Measurements from ENCODE around the gene SP2. TPM values are rescaled to one million over a fixed set of nuclear protein-coding genes. Genes with fewer than 3 reads are reported as not detected.
A peak's percentile ranks its signal among the peaks of the same experiment; 100 is the strongest.

SP2 gene
- total RNA-seq, 1 donor from 2014 or later: 22.7 TPM

DNA sequence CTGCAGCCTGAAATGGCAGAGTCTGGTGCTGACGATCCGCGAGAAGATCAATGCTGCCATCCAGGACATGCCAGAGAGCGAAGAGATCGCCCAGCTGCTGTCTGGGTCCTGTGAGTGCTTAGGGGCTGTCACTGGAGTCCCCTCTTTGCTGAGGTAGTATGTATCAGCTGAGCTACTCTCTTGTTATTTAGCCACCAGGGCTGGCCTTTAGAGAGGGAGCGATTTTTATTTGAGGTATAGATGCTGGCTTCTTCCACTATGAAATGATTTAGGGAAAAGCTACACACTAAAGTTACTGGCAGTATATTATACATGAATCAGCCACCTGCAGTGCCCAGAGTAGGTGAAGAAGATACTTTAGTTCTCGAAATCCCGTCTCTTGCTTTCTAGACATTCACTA is 77.5 kb downstream of the SP2 start:
- no peak for DNase-seq (ENCODE audit: low spot score)

GRCh38 chr17:47975189-47975822 is 79.3 kb downstream of the SP2 start:
- DNase-seq (ENCODE audit: low spot score): no peak

- no peak for DNase-seq (ENCODE audit: low spot score)
Measured at GRCh38 chr17:47975823-47976205, 79.8 kb downstream of the SP2 start.

GRCh38 chr17:47978324-47978723 is 82.3 kb downstream of the SP2 start:
- DNase-seq (ENCODE audit: low spot score): peak; percentile 59

Other genes with a start within 250 kb of the SP2 start
- 352 TPM for gene KPNB1, start 246.3 kb upstream of the SP2 start, total RNA-seq
- 9.2 TPM for gene TBKBP1, start 202.1 kb upstream of the SP2 start, total RNA-seq
- 1.2 TPM for gene TBX21, start 163.0 kb upstream of the SP2 start, total RNA-seq
- 27.2 TPM for gene OSBPL7, start 74.4 kb upstream of the SP2 start, total RNA-seq
- 38.2 TPM for gene MRPL10, start 64.7 kb upstream of the SP2 start, total RNA-seq
- 0.31 TPM for gene LRRC46, start 64.6 kb upstream of the SP2 start, total RNA-seq
- 36.5 TPM for gene SCRN2, start 55.0 kb upstream of the SP2 start, total RNA-seq
- gene SP6, start 45.1 kb upstream of the SP2 start, total RNA-seq: 9.2 TPM
- gene PNPO, start 45.3 kb downstream of the SP2 start, total RNA-seq: 40.9 TPM
- 12.2 TPM for gene PRR15L, start 61.6 kb downstream of the SP2 start, total RNA-seq
- 207 TPM for gene CDK5RAP3, start 74.9 kb downstream of the SP2 start, total RNA-seq
- 29.1 TPM for gene COPZ2, start 141.6 kb downstream of the SP2 start, total RNA-seq
- gene NFE2L1, start 152.1 kb downstream of the SP2 start, total RNA-seq: 143 TPM
- 29.3 TPM for gene CBX1, start 205.2 kb downstream of the SP2 start, total RNA-seq
- 24.3 TPM for gene SNX11, start 211.5 kb downstream of the SP2 start, total RNA-seq